Prostate gland (tissue), 2 donors: Measurements from ENCODE around the gene TMEM132D. TPM values are rescaled to one million over a fixed set of nuclear protein-coding genes. Genes with fewer than 3 reads are reported as not detected.

Source experiments
- DNase-seq: peaks from one replicate; pipeline ENCODE4 v3.0.0-alpha.2; 2019; ENCODE audit warnings: low spot score
- H3K27ac ChIP-seq, 2 donors: fragments of 200-600 bp; sonication (generic); 2 replicates each; pipeline ENCODE4 v1.5.1; 2017 to 2019
- H3K27me3 ChIP-seq: fragments of 200-600 bp; sonication (generic); replicated peaks from 2 replicates; pipeline ENCODE4 v1.5.1; 2019; ENCODE audit not compliant: insufficient read depth
- H3K36me3 ChIP-seq, 2 donors: fragments of 200-600 bp; sonication (generic); 1 replicate in 1 of 2; 2 replicates in 1 of 2; pipeline versions ENCODE4 v1.5.1 to v1.8.1; 2017 to 2019
- H3K4me1 ChIP-seq: fragments of 200-600 bp; sonication (generic); replicated peaks from 2 replicates; pipeline ENCODE4 v1.5.1; 2019
- H3K4me3 ChIP-seq, 2 donors: fragments of 200-600 bp; sonication (generic); 2 replicates each; pipeline ENCODE4 v1.5.1; 2017 to 2019
- H3K9me3 ChIP-seq: fragments of 200-600 bp; sonication (generic); 2 replicates; pipeline ENCODE4 v1.5.1; 2017
- CTCF ChIP-seq, 4 experiments: fragments of 200-600 bp in 2 of 4; fragments of 450-650 bp in 2 of 4; sonication (generic) in 2 of 4; IDR thresholded peaks; 1 replicate in 3 of 4; 2 replicates in 1 of 4; pipeline ENCODE4 v1.5.1; 2016 to 2019; ENCODE audit warnings: antibody characterized with exemption in 4 of 4, mild to moderate bottlenecking in 2 of 4, moderate library complexity in 2 of 4
- POLR2A ChIP-seq: fragments of 450-650 bp; IDR thresholded peaks from one replicate; pipeline ENCODE4 v1.6.1; 2016; ENCODE audit warnings: antibody characterized with exemption, mild to moderate bottlenecking
- POLR2AphosphoS5 ChIP-seq: sonication (generic); formaldehyde crosslinking; IDR thresholded peaks from one replicate; pipeline ENCODE4 v1.6.1; 2017; ENCODE audit warnings: antibody characterized with exemption
- WGBS: methylation state at CpG from one replicate; pipeline ENCODE4 v1.1.5; 2018; 5-methylcytosine and 5-hydroxymethylcytosine counted together
- intact Hi-C: fragments of 100-400 bp; cut with DNase I; formaldehyde crosslinking; loops from one replicate; pipeline ENCODE4 v1.14.2; 2022
- total RNA-seq, 2 donors: library from RNA; depleted of rRNA; stranded (reverse); fragments of >200 nt; gene quantifications; one replicate each; pipeline ENCODE4 v1.1.0, GENCODE V29; 2016

The TMEM132D gene
- 1 to 10 TPM in 1 of 2 donors, under 1 TPM in 1; 0.57 to 1.3 TPM for total RNA-seq

DNA sequence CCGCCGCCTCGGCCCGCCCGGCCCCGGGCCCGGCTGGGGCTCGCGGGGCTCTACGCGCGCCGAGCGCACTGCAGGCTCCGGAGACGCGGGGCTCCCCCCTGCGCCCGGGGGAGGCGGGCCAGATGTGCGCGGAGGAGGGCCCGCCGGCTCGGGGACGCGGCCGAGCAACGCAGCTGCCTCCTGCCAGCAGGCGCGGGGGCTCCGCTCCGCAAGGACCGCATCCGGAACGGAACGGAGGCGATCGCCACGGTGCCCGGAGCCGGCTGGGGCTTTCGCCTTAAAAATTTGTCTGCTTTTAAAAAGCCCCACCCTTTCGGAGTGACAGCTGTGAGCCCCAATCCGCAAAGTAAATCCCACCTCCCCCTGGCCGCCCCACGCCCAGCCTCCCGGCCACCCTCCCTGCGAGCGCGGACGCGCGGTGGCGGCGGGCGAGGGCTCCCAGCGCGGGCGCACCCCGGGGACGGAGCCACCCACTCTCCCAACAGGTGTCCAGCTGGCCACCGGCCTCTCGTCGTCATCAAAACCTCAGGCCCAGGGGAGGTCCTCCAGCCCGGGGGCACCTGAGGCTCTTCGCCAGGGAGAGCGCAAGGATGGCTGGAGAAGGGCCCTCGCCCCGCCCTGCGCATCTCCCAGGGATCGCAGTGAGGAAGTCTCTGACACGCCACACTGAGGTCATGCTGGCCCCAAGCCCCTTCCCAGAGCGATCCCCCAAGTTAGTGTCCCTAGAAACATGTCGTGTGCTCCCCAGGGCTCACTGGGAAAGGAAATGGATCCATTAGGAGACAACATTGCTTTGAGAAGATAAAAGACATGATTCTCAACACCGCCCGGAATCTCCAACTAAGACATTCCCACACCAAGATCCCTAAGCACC, at the start of gene TMEM132D:
TMEM132D (minus strand) TSS at position 70 of the 874 bp plus-strand sequence.
- H3K4me3 ChIP-seq: peak within 1 kb of the TSS in 1 of 2 donors; percentile 5

DNA sequence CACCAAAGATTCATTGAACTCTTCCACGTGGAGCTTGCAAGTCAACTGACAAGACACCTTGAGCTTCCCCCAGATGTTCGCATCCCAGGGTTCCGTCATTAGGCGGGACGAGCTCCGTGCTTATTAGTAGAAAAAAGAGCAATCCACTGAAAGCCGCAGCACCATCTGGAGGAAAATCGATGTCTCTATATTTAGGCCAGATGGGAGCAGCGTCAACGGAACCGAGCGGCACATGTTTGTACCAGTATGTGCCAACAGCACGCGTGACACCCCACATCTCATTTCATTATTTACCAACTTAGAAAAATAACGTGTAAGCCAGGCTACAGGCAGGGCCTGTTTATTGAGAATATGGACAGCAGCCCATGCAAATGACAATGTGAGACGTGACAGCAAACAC, 45.8 kb upstream of the TMEM132D start:
- no peaks in the 10 kb centered on the region for H3K27me3 ChIP-seq
- DNase-seq: no peak
- intact Hi-C loops: no loop called here

More for the DNA sequence above, at the start of gene TMEM132D:
- intact Hi-C loops: no loop called here
- Histone ChIP-seq H3K27ac (no peak within 1 kb of the TSS), H3K9me3 (no peaks in the 10 kb centered on the region), H3K27me3 (peaks cover 14% of the 10 kb centered on the region), H3K4me1 (no peaks in the 10 kb centered on the region), H3K36me3 (no peaks in the 10 kb centered on the region)
- WGBS: 2% methylated on average over 65 of the region's 77 CpGs
- TF ChIP-seq POLR2AphosphoS5: no peak
- no peak for TF ChIP-seq POLR2A
- TF ChIP-seq CTCF (IDR thresholded peaks at IDR 0.05): no peak
- no peak for DNase-seq

GRCh38 chr12:129941618-129942017, 37.8 kb upstream of the TMEM132D start:
- peaks cover 4% of the 10 kb centered on the region for H3K27me3 ChIP-seq
- 48% methylated on average over 9 of the region's 9 CpGs for WGBS
- intact Hi-C loops: no loop called here
- no peak for TF ChIP-seq CTCF (IDR thresholded peaks at IDR 0.05)
- no peak for TF ChIP-seq POLR2AphosphoS5
- no peak for TF ChIP-seq POLR2A
- H3K9me3 ChIP-seq: no peaks in the 10 kb centered on the region
- H3K4me3 ChIP-seq: no peak overlapping the region
- no peak overlapping the region for H3K27ac ChIP-seq
- no peak for DNase-seq
- H3K36me3 ChIP-seq: no peaks in the 10 kb centered on the region
- H3K4me1 ChIP-seq: no peaks in the 10 kb centered on the region

More for the DNA sequence above, 45.8 kb upstream of the TMEM132D start:
- 87% methylated on average over 16 of the region's 16 CpGs for WGBS
- no peak overlapping the region for H3K27ac ChIP-seq
- no peaks in the 10 kb centered on the region for H3K9me3 ChIP-seq
- no peak overlapping the region for H3K4me3 ChIP-seq
- no peaks in the 10 kb centered on the region for H3K4me1 ChIP-seq
- H3K36me3 ChIP-seq: no peaks in the 10 kb centered on the region
- no peak for TF ChIP-seq CTCF (IDR thresholded peaks at IDR 0.05)
- no peak for TF ChIP-seq POLR2A
- TF ChIP-seq POLR2AphosphoS5: no peak

GRCh38 chr12:129938089-129938488, 34.3 kb upstream of the TMEM132D start:
- H3K9me3 ChIP-seq: no peaks in the 10 kb centered on the region
- no peak overlapping the region for H3K27ac ChIP-seq
- TF ChIP-seq POLR2AphosphoS5 (no peak), CTCF (IDR thresholded peaks at IDR 0.05) (no peak), POLR2A (no peak)
- H3K27me3 ChIP-seq: peaks cover 4% of the 10 kb centered on the region
- H3K4me1 ChIP-seq: no peaks in the 10 kb centered on the region
- no peaks in the 10 kb centered on the region for H3K36me3 ChIP-seq
- H3K4me3 ChIP-seq: no peak overlapping the region
- WGBS: 47% methylated on average over 7 of the region's 7 CpGs
- intact Hi-C loops: no loop called here
- no peak for DNase-seq

DNA sequence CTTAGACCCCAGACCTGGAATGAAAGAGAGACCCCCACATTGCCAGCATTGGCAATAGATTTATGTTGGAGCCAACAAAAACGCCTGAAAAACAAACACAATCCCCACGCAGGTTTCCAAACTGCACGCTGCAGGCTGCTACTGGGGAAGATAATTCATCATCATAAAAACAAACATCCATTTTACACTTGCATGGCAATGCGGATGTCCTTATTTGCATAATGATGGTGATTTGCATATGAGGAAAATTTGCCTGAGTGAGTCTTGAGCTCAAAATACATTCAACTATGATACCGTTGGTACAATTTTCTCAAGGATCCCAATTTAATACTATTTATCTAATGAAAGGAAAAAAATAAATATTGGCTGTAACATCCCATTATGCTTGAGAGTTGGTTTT, 33.6 kb upstream of the TMEM132D start:
- no peak for DNase-seq

More for the DNA sequence above, 33.6 kb upstream of the TMEM132D start:
- Histone ChIP-seq H3K4me1 (no peaks in the 10 kb centered on the region), H3K9me3 (no peaks in the 10 kb centered on the region), H3K36me3 (no peaks in the 10 kb centered on the region), H3K27ac (no peak overlapping the region), H3K27me3 (peaks cover 4% of the 10 kb centered on the region), H3K4me3 (no peak overlapping the region)
- no peak for TF ChIP-seq POLR2AphosphoS5
- no peak for TF ChIP-seq POLR2A
- no peak for TF ChIP-seq CTCF (IDR thresholded peaks at IDR 0.05)
- intact Hi-C loops: no loop called here
- 18% methylated on average over 5 of the region's 5 CpGs for WGBS
